Activated CD4-positive, alpha-beta T cell treated with anti-CD3 and anti-CD28 coated beads for 1 hour (primary cell): ENCODE measurements around the gene YBEY.

Experiments used
- DNase-seq: peaks from one replicate; pipeline ENCODE4 v3.0.0-alpha.2; 2020

Gene YBEY

GRCh38 chr21:46264690-46265144, 21.4 kb upstream of the YBEY start:
- no peak for DNase-seq

DNA sequence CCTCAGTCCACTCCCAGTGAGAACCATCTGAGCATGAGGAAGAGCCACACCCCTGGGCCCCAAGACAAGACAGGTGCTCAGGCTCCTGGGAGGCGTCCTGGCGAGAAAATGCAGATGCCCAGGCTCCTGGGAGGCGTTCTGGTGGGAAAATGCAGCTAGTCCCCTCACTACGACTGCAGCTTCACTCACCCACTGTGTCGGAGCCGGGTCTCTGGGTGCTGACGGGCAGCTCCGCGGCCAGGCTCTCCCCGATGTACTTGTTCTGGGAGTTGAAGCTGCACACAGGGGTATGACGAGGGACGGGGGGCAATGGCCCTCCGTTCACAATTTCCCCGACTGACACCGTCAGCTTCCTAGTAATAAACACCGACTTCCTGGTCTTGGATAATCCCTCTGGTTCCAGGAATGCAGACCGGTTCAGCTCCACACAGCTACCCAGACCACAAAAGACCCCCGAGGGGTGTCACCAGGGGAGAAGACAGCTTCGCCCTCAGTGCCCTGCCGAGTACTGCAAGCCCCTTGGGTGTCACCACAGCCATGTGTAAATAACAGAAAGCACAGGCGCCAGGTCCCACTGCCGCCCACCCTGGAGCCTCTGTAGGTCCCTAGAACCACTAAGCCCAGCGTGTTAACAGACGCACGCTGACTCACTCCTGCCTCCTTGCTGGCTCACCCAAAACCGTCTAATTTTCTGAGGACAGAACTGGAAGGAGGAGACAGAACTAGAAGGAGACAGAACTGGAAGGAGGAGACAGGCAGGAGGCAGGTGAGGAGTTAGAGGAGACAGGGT, 20.2 kb upstream of the YBEY start:
- no peak for DNase-seq

GRCh38 chr21:46266946-46267345, 19.2 kb upstream of the YBEY start:
- no peak for DNase-seq

- DNase-seq = no peak
Observed at GRCh38 chr21:46268371-46268770, 17.8 kb upstream of the YBEY start.

- no peak for DNase-seq
Observed at GRCh38 chr21:46269466-46269865, 16.7 kb upstream of the YBEY start.

DNA sequence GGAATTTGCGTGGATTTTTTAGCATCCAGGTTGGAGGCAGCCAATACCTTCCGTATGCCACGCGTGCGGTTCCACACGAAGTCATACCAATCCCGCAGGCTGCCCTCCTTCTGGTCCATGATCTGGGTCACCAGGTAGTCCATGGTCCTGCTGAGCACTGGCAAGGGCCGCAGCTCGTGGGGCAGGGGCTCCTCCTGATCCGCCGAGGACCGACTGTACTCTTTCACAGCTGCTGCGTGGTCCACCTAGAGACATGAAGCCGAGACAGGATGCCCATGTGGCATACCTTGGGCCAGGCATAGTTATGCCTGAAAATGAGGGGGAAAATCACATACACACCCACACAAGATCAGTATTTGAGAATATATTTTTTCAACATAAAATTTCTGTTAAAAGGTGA, 12.8 kb upstream of the YBEY start:
- DNase-seq = no peak

DNA sequence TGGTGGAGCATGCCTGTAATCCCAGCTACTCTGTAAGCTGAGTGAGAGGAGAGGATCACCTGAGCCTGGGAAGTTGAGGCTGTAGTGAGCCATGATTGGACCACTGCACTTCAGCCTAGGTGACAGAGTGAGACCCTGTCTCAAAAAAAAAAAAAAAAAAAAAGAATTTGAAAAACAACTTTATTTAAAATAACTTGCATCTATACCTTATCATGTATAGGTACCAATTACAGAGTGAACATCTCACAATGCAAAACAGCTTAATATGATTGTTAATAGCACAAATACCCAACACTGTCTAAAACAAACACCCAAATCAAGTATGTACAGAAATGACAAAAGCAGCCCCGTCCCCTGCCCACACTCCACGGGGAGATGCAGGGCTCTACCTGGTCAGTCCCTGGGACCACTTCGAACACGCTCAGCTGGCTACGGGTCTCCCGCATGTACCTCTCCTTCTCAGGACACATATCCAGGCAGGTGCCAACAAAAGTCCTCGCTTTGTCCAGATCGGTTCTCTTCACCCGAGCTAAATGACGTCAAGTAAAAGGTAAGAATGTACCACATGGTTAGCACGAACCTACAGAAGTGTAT, 11.2 kb upstream of the YBEY start:
- DNase-seq = no peak

DNA sequence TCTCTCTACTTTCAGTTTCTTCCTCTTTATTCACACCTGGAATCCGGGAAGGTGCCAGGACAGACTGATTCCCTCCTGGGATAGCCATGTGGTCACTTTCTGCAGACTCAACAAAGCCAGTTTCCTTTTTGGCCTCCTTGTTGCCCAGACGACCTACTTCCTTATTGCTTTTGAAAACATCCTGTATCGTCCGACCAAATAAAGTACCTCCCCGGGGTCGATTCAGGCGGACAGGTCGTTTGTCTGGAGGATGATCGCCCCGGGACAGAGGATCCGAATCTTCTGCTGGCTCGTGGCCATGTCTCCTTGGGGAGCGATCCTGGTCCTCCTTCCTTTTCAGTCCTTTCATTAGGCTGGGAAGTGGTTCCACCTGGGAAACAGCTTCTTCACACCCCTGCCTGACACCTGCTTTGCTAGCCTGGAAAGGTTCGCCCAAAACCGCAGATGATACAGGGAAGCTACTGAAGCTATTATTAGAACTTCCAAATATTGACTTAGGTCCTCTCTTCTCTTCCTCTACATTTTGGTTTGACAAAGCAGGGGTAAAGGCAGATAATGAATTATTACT, 2.0 kb upstream of the YBEY start:
- DNase-seq = no peak

- DNase-seq = no peak
Observed at GRCh38 chr21:46284733-46285132, 1.4 kb upstream of the YBEY start.

- no peak for DNase-seq
Observed at GRCh38 chr21:46285206-46285661, 908 bp upstream of the YBEY start, which contains the start of gene MCM3AP. MCM3AP (minus strand) TSS chr21:46285611; CDS start chr21:46285286, 325 bp downstream.

DNA sequence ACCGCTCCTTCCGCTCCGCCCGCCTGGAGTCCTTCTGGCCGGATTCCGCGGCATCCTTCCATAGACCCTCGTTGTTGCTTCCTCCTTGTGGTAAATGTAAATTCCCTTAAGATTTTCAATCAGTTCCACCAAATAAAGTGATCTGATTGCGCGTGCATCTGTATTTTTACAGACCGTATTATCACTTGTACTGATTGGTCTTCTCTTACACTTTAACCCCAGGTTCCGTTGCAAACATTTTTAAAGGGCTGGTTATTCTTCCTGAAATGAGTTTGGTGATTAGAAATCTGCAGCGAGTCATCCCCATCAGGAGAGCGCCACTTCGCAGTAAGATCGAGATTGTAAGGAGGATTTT, 483 bp downstream of the YBEY start:
- no peak for DNase-seq

GRCh38 chr21:46287541-46287940, 1.4 kb downstream of the YBEY start:
- no peak for DNase-seq

GRCh38 chr21:46289655-46290179, 3.6 kb downstream of the YBEY start:
- DNase-seq = no peak

- DNase-seq = no peak
Observed at GRCh38 chr21:46291561-46291960, 5.4 kb downstream of the YBEY start.

- DNase-seq = no peak
Observed at GRCh38 chr21:46294647-46295176, 8.6 kb downstream of the YBEY start.

GRCh38 chr21:46295177-46295770, 9.1 kb downstream of the YBEY start:
- DNase-seq = no peak

GRCh38 chr21:46295996-46296752, 10.0 kb downstream of the YBEY start:
- DNase-seq = peak; percentile 17

DNA sequence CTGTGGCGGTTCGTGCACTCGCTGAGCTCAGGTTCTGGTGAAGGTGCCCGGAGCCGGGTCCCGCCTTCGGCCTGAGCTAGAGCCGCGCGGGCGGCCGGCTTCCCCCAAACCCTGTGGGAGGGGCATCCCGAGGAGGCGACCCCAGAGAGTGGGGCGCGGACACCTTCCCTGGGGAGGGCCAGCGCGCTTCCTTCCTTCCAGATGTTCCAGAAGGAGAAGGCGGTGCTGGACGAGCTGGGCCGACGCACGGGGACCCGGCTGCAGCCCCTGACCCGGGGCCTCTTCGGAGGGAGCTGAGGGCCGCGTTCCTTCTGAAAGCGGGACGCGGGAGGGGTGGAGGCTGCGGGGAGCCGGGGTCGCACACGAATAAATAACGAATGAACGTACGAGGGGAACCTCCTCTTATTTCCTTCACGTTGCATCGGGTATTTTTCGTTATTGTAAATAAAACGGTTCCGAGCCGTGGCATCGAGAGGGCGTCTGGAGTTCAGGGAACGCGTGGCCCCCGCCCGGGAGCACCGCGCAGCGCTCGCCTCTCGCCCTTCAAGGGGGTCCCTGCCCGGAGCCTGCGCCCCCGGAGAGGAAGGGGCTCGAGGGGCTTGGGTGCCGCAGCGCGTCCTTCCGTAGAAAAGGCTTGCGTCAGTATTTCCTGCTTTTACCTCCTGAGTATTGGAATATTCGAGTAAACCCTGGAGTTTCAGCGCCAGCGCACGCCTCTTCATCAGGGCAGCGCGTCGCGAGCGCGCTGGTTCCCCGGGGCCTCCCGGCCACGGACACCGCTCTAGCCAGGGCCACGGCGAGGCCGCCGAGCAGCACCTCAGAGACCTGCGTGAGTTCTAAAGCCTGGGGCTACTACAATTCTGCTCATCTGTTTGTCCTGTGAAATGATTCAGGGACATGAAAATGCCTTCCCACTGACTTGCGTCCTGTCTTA, 11.5 kb downstream of the YBEY start:
- no peak for DNase-seq

DNA sequence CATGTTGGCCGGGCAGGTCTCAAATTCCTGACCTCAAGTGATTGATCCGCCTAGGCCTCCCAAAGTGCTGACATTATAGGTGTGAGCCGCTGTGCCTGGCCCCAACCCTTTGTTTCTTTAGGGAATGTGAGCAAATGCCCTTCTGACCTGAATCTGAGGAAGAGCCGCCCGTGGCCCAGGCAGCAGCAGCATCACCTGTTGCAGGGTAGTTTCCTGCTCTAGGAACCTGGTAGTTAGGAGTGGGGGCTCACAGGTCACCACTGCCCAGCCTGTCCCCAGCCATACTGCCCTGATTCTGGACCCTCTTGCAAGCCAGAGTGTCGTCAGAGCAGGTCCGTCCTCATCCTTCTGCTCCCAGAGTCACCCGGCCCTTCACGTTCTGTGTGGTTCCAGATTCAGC, 13.0 kb downstream of the YBEY start:
- DNase-seq = no peak

GRCh38 chr21:46301759-46302158, 15.6 kb downstream of the YBEY start:
- DNase-seq = no peak

DNA sequence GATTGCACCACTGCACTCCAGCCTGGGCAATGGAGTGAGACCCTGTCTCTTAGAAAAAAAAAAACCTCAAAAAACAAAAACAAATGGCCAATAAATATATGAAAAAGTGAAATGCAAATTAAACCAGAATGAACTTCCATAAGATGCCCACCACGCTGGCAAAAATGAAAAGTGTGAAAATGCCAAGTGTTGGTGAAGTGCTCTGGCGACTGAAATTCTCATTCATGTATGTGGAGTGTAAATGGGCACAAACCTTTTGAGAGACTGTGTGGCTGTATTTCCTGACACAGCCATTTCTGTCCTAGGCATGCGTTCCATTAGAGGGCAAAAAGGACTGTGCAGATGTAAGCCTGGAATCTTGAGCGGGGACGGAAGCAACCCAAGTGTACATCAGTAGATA, 18.3 kb downstream of the YBEY start:
- DNase-seq = no peak
